ENCODE measurements around the gene OMP.

OMP gene

DNA sequence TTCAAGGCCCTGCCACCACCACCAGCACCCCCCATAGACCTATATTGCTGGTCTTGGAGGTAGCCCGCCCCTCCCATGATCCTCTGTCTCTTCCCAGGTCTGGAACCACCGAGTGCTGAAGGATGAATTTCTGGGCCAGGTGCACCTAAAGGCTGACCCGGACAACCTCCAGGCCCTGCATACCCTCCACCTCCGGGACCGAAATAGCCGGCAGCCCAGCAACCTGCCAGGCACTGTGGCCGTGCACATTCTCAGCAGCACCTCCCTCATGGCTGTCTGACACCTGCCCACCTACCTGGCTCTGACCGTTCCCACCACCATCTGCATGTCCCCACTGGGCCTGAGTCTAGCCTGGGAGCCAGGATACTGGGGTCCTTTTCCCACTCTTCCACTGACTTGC lies 21.0 kb downstream of the OMP start:
- DNase-seq (ENCODE audit: low spot score): no peak

DNA sequence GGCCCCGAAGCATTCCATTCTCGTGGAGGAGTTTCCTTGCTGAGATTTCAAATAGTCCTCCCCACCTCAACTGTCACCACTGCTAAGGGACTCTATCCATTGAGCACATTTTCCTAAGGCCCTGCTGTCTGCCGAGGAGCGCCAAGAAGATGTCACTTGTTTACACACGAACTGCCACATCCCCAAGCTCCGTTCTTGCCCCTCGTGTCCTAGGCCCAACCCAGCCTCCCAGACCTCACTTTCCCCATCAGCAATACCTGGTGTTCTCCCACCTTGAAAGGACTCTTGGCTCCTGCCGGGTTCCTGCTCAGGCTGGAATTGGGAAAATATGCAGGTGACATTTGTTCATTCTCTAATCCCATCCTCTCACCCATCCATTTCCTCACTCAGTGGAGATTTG lies 21.4 kb downstream of the OMP start:
- no peak for DNase-seq (ENCODE audit: low spot score)

DNA sequence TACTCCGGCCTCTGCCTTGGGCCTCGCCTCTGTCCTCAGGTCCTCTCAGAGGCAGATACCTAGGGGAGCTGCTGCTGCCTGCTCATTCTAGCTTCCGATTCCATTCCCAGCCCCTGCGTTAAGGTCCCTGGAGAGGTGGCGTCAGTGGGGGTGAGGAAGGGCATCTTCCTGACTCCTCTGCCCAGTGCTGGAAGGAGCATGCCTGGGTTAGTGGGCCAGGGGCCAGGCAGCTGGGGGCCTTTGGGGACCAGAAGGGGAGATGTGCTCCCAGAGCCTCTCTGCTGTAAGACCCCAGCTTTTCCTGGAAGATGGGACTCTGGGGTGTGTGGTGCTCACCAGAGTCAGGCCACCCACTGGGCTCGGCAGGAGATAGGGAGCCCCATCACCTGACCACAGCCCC lies 21.8 kb downstream of the OMP start:
- DNase-seq (ENCODE audit: low spot score): no peak

- no peak for DNase-seq (ENCODE audit: low spot score)
Observed at GRCh38 chr11:77125191-77125590, 22.6 kb downstream of the OMP start.

GRCh38 chr11:77125695-77126094 lies 23.1 kb downstream of the OMP start:
- DNase-seq (ENCODE audit: low spot score): no peak

DNA sequence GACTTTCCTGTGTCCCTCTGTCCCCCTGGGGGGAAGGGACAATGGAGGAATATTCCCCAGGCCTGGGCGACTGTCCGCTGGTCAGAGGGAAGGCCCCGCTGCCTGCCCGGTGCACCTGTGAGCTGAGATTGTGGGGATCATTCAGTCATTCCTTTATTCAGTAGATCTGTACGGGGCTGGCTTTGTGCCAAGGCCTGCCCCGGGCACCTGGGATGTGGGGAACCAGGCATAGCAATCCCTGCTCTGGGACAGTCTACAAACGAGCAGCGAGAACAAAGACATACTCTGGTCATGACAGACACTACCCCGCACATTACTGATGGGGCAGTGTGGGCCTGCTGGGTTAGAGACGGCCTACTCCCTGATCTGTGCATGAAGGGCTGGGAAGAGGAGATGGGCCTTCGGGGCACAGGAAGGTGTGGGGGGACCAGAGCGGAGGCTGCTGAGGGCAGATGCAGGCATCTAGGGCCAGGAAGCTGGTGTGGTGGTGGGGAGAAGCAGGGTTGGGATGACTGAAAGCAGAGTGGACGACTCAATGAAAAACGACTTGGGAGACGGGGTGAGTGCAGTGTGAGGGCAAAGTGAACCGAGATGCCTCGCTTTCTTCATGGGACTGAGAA lies 23.6 kb downstream of the OMP start:
- no peak for DNase-seq (ENCODE audit: low spot score)

DNA sequence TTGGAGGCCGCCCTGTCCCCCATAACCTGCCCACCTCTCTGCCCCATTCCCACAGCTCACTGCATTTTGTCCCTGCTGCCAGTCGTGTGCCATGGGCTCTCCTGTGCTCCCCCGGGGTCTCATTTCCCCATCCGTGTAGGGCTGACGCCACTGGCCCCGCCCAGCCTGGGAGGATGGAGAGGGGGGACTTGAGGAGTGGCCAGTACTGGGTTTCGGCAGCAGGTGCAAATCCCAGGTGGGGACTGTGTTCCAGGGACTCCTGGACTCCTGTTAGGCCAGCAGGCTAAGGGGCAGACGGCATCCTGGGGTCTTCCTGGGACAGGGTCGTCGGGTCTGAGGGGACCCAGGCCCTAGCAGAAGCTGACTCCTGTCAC lies 24.2 kb downstream of the OMP start:
- DNase-seq (ENCODE audit: low spot score): no peak

GRCh38 chr11:77127235-77127911 lies 24.7 kb downstream of the OMP start:
- DNase-seq (ENCODE audit: low spot score): peak; percentile 32

- no peak for DNase-seq (ENCODE audit: low spot score)
Observed at GRCh38 chr11:77127920-77128691, 25.5 kb downstream of the OMP start, which contains the start of gene MYO7A. TSS of gene MYO7A (plus strand) at chr11:77128246. CDS start at chr11:77130635, 2,389 bp downstream.

DNA sequence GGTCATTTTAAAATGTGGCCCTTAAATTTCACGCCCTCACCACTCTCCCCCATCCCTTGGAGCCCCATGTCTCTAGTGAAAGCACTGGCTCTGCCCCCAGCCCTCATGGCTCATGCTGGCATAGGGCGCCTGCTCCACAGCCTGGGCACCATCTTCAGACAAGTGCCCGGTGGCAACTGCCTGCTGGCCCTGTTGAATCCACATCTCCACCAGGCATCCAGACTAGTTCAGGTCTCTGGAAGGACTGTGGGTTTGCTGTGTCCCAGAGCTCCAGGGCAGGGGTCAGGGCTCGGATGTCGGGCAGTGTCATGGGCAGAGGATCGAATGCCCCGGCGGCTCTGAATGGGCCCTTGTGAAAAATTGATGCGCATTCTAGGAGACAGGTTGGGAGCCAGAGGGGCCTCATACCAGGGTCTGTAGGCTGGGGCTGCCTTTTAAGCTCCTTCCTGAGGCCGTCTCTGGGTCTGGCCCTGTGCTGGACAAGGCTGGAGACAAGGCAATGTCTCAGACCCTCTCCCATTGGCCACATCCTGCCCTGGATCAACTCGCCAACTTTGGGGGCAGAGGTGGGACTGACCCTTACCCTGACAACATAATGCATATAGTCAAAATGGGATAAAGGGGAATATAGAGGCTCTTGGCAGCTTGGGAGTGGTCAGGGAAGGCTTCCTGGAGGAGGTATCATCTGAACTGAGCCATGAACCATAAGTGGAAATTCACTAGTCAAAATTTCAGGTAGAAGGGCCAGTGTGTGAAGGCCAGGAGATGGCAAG lies 26.6 kb downstream of the OMP start:
- no peak for DNase-seq (ENCODE audit: low spot score)

GRCh38 chr11:77129842-77130756 lies 27.5 kb downstream of the OMP start:
- no peak for DNase-seq (ENCODE audit: low spot score)

- DNase-seq (ENCODE audit: low spot score): no peak
Observed at GRCh38 chr11:77130763-77131513, 28.3 kb downstream of the OMP start.

- DNase-seq (ENCODE audit: low spot score): no peak
Observed at GRCh38 chr11:77131560-77131959, 28.9 kb downstream of the OMP start.

DNA sequence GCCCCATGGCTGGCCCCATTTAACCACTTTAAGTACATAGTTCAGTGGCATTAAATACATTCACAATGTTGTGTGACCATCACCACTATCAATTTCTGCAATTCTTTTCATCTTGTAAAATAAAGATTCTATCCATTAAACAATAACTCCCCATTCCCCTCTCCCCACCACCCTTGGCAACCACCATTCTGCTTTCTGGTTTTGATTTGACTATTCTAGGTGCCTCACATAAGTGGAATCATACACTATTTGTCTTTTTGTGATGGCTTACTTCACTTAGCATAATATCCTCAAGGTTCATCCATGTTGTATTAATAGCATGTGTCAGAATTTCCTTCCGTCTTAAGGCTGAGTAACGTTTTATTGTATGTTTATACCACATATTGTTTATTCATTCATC lies 32.4 kb downstream of the OMP start:
- DNase-seq (ENCODE audit: low spot score): no peak

DNA sequence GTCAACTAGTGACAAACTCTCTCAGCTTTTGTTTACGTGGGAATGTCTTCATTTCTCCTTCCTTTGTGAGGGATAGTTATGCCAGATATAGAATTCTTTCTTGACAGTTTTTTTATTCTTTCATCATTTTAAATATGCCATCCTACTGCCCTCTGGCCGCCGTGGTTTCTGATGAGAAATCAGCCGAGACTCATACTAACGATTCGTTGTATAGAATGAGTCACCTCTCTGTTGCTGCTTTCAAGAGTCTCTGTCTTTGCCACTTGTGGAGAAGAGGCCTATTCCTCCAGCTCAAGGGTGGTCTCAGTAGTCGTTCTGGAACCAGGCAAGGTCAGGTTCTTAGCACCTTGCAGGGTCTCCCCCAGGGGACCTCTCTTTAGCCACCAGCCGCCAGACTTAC lies 33.4 kb downstream of the OMP start:
- DNase-seq (ENCODE audit: low spot score): no peak

GRCh38 chr11:77136784-77137420 lies 34.3 kb downstream of the OMP start:
- DNase-seq (ENCODE audit: low spot score): no peak

- no peak for DNase-seq (ENCODE audit: low spot score)
Observed at GRCh38 chr11:77137421-77137820, 34.8 kb downstream of the OMP start.

GRCh38 chr11:77138106-77138649 lies 35.5 kb downstream of the OMP start:
- DNase-seq (ENCODE audit: low spot score): no peak

DNA sequence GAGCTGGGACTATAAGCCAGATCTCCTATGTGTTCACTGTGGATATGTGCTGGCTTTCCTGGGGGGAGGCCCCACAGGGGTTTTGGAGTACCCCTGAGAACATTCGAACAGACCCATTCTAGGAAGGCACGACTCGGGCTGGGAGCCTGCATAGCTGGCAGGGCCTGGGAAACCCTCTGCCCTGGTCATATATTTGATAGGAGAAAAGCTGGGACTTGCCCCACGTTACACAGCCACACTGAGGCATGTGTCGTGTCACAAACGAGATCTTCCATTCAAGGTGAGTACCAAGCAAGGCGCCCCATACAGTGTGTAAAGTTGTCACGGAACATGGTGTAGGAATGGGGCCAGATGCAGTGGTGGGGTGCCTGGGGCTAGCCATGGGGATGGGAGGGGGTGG lies 36.6 kb downstream of the OMP start:
- no peak for DNase-seq (ENCODE audit: low spot score)

Data from hematopoietic multipotent progenitor cell treated with erythropoietin and hydrocortisone succinate and interleukin-3 and kit ligand, for 17 days (in vitro differentiated cells).